Esophagus muscularis mucosa (tissue), 4 donors: Measurements from ENCODE around the gene PALM2AKAP2.

ENCODE experiments used
- CTCF ChIP-seq, 3 experiments: fragments of 200-600 bp in 2 of 3; fragments of 450-650 bp in 1 of 3; sonication (generic) in 2 of 3; IDR thresholded peaks; one replicate each; pipeline ENCODE4 v1.5.1; 2017 to 2019; ENCODE audit warnings: antibody characterized with exemption in 3 of 3, mild to moderate bottlenecking in 2 of 3, moderate library complexity in 1 of 3
- EP300 ChIP-seq: sonication (generic); formaldehyde crosslinking; IDR thresholded peaks from one replicate; pipeline ENCODE4 v1.6.1; 2017; ENCODE audit warnings: antibody characterized with exemption
- POLR2A ChIP-seq: fragments of 450-650 bp; IDR thresholded peaks from one replicate; pipeline ENCODE4 v1.6.1; 2017; ENCODE audit warnings: antibody characterized with exemption, moderate library complexity, mild to moderate bottlenecking, low read depth
- POLR2AphosphoS5 ChIP-seq, 2 donors: sonication (generic); formaldehyde crosslinking; IDR thresholded peaks; one replicate each; pipeline ENCODE4 v1.6.1; 2017; ENCODE audit warnings: antibody characterized with exemption in 2 of 2

DNA sequence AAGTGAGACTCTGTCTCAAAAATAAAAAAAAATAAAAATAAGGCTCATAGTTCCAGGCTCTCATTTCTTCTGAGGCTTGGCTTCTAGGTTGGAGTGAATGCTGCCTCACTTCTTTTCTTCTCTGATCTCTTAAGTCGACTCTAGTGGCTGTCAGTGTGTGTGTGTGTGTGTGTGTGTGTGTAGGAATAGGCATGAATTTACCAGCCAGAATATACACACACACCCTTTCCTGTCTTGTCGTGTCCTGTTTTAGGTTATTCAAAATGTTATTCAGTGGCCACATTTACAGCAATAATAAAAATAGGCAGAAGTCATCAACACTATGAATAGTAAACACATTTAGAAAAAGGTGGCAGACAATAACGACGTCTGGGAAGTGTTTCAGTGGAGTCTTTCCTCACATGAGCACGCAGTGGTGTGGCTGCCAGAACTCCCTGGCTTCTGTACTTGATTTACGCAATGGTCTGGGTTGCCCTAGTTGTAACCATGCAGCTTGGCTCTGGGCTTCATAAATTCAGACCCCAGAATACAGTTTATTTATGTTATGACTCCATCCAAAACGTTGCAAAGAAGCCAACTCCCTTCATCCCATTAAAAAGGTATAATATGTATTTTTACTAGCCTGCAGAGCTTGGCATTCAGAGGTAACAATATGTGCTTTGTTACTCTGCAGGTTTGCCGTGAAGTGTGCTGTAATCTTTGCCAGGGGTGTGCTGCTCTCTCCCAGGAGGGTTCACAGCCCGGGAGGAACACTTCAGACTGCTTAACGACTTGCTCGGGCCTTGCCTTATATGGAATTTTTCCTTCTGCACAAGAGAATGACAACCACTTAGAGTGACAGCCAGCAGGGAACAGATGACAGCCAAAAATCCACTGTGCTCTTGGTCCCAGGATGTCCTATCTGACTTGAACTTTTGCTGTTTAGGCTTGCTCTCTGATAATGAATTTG lies 34.4 kb upstream of the PALM2AKAP2 start:
- TF ChIP-seq CTCF (IDR thresholded peaks at IDR 0.05) (no peak), POLR2AphosphoS5 (IDR thresholded peaks at IDR 0.05) (peak; percentile 54 to 71), EP300 (no peak), POLR2A (no peak)
